GM12878 (cell line): ENCODE data around the gene HAO2. TPM values are rescaled to one million over a fixed set of nuclear protein-coding genes. Genes with fewer than 3 reads are reported as not detected.

Experiments used
- ATAC-seq: fragments of 200-7000 bp; cut with Tn5 transposase; 3 replicates; pipeline ENCODE4 v1.9.1; 2020; ENCODE audit warnings: mild to moderate bottlenecking, moderate library complexity
- BruUV-seq: library from RNA; stranded (reverse); fragments of 400-500 nt; replicated peaks from 2 replicates; lab custom pipeline; 2021; lab: Mats Ljungman, UMichigan
- CTCF ChIA-PET: fragments of 300-600 bp; sonication (Branson Sonifier 250); formaldehyde crosslinking; extraction: SDS; loops from one replicate; lab custom pipeline; 2021; ENCODE audit warnings: inconsistent platforms; lab: Yijun Ruan, JAX
- POLR2A ChIA-PET: fragments of 350-600 bp; formaldehyde crosslinking; extraction: SDS; loops from one replicate; lab custom pipeline; 2021; ENCODE audit warnings: inconsistent platforms; lab: Charles Lee
- RAD21 ChIA-PET: fragments of 300-600 bp; sonication (Branson Sonifier 250); formaldehyde crosslinking; loops from one replicate; lab custom pipeline; 2023; ENCODE audit warnings: antibody characterized with exemption; ENCODE audit not compliant: unreplicated experiment; lab: Charles Lee
- SMC1A ChIA-PET: fragments of 300-600 bp; sonication (Branson Sonifier 250); formaldehyde crosslinking; loops from one replicate; lab custom pipeline; 2023; ENCODE audit not compliant: unreplicated experiment, uncharacterized antibody; lab: Charles Lee
- DNase-seq: peaks from one replicate; pipeline ENCODE4 v3.0.0-alpha.2; 2011; ENCODE audit warnings: low read depth, low spot score
- FAIRE-seq: peaks from 3 replicates; lab custom pipeline; 2011; peaks lifted over from hg19 to GRCh38; lab: Jason Lieb, UNC
- H2AFZ ChIP-seq: 2 replicates; pipeline ENCODE4 v1.6.0; 2011; ENCODE audit warnings: low read depth, low read length, control low read depth; ENCODE audit not compliant: control insufficient read depth
- H3K27ac ChIP-seq: 2 replicates; pipeline ENCODE4 v1.5.1; 2011; ENCODE audit warnings: control low read depth; ENCODE audit not compliant: control insufficient read depth, insufficient read depth
- H3K27me3 ChIP-seq, 2 experiments: replicated peaks in 1 of 2; 2 replicates each; pipeline versions ENCODE4 v1.6.0 to v1.6.1; 2011; ENCODE audit warnings: low read length in 1 of 2; ENCODE audit not compliant: control insufficient read depth in 2 of 2, insufficient read depth in 2 of 2
- H3K36me3 ChIP-seq, 2 experiments: 2 replicates each; pipeline ENCODE4 v1.5.1; 2011; ENCODE audit warnings: low read length in 1 of 2; ENCODE audit not compliant: control insufficient read depth in 2 of 2, insufficient read depth in 2 of 2
- H3K4me1 ChIP-seq: 2 replicates; pipeline ENCODE4 v1.6.1; 2011; ENCODE audit warnings: mild to moderate bottlenecking, low read length, moderate library complexity, mixed read lengths; ENCODE audit not compliant: control insufficient read depth, insufficient read depth
- H3K4me2 ChIP-seq: 2 replicates; pipeline ENCODE4 v1.6.0; 2011; ENCODE audit warnings: control low read depth; ENCODE audit not compliant: control insufficient read depth, insufficient read depth
- H3K4me3 ChIP-seq: fragments of 200-600 bp; sonication (generic); 2 replicates; pipeline ENCODE4 v1.5.1; 2016
- H3K79me2 ChIP-seq: 2 replicates; pipeline ENCODE4 v1.6.0; 2011; ENCODE audit warnings: low read length; ENCODE audit not compliant: control insufficient read depth, insufficient read depth
- H3K9ac ChIP-seq: 2 replicates; pipeline ENCODE4 v1.8.0; 2011; ENCODE audit warnings: low read length, control low read depth, mixed read lengths; ENCODE audit not compliant: control insufficient read depth, insufficient read depth
- H3K9me3 ChIP-seq: replicated peaks from 3 replicates; pipeline ENCODE4 v1.5.1; 2011; ENCODE audit warnings: mild to moderate bottlenecking, low read length; ENCODE audit not compliant: control insufficient read depth, insufficient read depth
- H4K20me1 ChIP-seq: 2 replicates; pipeline ENCODE4 v1.6.0; 2011; ENCODE audit not compliant: control insufficient read depth, insufficient read depth
- CBFB ChIP-seq: IDR thresholded peaks from 2 replicates; pipeline ENCODE4 v1.6.1; 2016; ENCODE audit warnings: antibody characterized with exemption, low read depth
- FOS ChIP-seq: IDR thresholded peaks from 3 replicates; pipeline ENCODE4 v1.6.1; 2011; ENCODE audit warnings: borderline replicate concordance; ENCODE audit not compliant: insufficient read length; ENCODE audit errors: extremely low read depth
- FOXK2 ChIP-seq: fragments of 450-650 bp; IDR thresholded peaks from 2 replicates; pipeline ENCODE4 v1.6.1; 2017; ENCODE audit warnings: mild to moderate bottlenecking, moderate library complexity
- RB1 ChIP-seq: fragments of 450-650 bp; formaldehyde crosslinking; IDR thresholded peaks from 2 replicates; pipeline ENCODE4 v1.6.1; 2017; ENCODE audit warnings: mild to moderate bottlenecking, borderline replicate concordance
- RELA ChIP-seq: fragments of 450-650 bp; IDR thresholded peaks from 2 replicates; pipeline ENCODE4 v1.8.0; 2014; ENCODE audit warnings: borderline replicate concordance; ENCODE audit not compliant: partially characterized antibody
- SIX5 ChIP-seq: IDR thresholded peaks from 2 replicates; pipeline ENCODE4 v1.6.1; 2011; ENCODE audit warnings: mild to moderate bottlenecking, low read depth, low read length, moderate library complexity; ENCODE audit not compliant: severe bottlenecking
- SUZ12 ChIP-seq: fragments of 200-600 bp; sonication (generic); IDR thresholded peaks from one replicate; pipeline ENCODE4 v1.6.1; 2018; ENCODE audit warnings: antibody characterized with exemption, mild to moderate bottlenecking; ENCODE audit not compliant: unreplicated experiment
- WGBS: methylation state at CpG from one replicate; pipeline ENCODE4 v1.1.6; 2016; ENCODE audit warnings: low lambda C conversion rate; ENCODE audit not compliant: insufficient replicate concordance, insufficient coverage; ENCODE audit errors: missing lambda C conversion rate; 5-methylcytosine and 5-hydroxymethylcytosine counted together
- in situ Hi-C: fragments of 300-500 bp; cut with MboI; formaldehyde crosslinking; loops from 9 replicates; pipeline ENCODE4 v1.14.3; 2018; ENCODE audit warnings: mixed read lengths
- intact Hi-C: fragments of 100-400 bp; cut with micrococcal nuclease; formaldehyde crosslinking; loops from one replicate; pipeline ENCODE4 v1.14.2; 2022; ENCODE audit not compliant: unreplicated experiment
- polyA plus RNA-seq, 11 experiments: library from polyadenylated mRNA; depleted of rRNA in 4 of 11; unstranded in 6 of 11; stranded (reverse) in 5 of 11; fragments of >200 nt; fragmentation: Nextera tagmentation in 4 of 11; fragmentation: Illumina TruSeq in 1 of 11; extraction: Ambion mirVana in 4 of 11; extraction: Trizol in 1 of 11; gene quantifications; 1 replicate in 1 of 11; 2 replicates in 10 of 11; pipeline versions ENCODE4 v1.2.1 to v1.2.3, GENCODE V29; 2011 to 2016; ENCODE audit warnings: inconsistent platforms in 2 of 11, missing spikeins in 2 of 11, low read depth in 1 of 11
- total RNA-seq, 4 experiments: library from RNA; depleted of rRNA in 3 of 4; stranded (reverse); fragments of >200 nt in 3 of 4; fragmentation: Illumina TruSeq in 1 of 4; extraction: Trizol in 1 of 4; gene quantifications; 2 replicates each; pipeline versions ENCODE4 v1.2.1 to v1.2.3, GENCODE V29; 2013 to 2021
- TF ChIP-seq, protein P1 (sequence below): fragments of 450-650 bp; IDR thresholded peaks from 2 replicates; pipeline ENCODE4 v1.6.1; 2017; ENCODE audit warnings: low read depth, mild to moderate bottlenecking, moderate library complexity
- TF ChIP-seq, protein P2 (sequence below): fragments of 450-650 bp; formaldehyde crosslinking; IDR thresholded peaks from 2 replicates; pipeline ENCODE4 v1.5.0; 2022; ENCODE audit warnings: mild to moderate bottlenecking, missing genetic modification characterization
- TF ChIP-seq, protein P3 (sequence below): fragments of 450-650 bp; IDR thresholded peaks from 2 replicates; pipeline ENCODE4 v1.6.1; 2016; ENCODE audit warnings: mild to moderate bottlenecking
- TF ChIP-seq, protein P4 (sequence below), 3 experiments: IDR thresholded peaks in 2 of 3; conservative IDR thresholded peaks in 1 of 3; 2 replicates each; pipeline ENCODE4 v1.5.1; 2011; ENCODE audit warnings: low read depth in 3 of 3, low read length in 3 of 3, mild to moderate bottlenecking in 3 of 3, control low read depth in 2 of 3, moderate library complexity in 2 of 3, inconsistent platforms in 1 of 3, mixed read lengths in 1 of 3; ENCODE audit not compliant: control insufficient read depth in 2 of 3, insufficient read depth in 1 of 3; ENCODE audit errors: extremely low read depth in 1 of 3
- TF ChIP-seq, protein P5 (sequence below): IDR thresholded peaks from 2 replicates; pipeline ENCODE4 v1.6.1; 2012; ENCODE audit warnings: low read length, inconsistent platforms

Gene HAO2
- total and polyA plus RNA-seq, 10 of the 15 experiments (the other 5 are each of a cell fraction or from before 2014, with no cell fraction given), result not detected

DNA sequence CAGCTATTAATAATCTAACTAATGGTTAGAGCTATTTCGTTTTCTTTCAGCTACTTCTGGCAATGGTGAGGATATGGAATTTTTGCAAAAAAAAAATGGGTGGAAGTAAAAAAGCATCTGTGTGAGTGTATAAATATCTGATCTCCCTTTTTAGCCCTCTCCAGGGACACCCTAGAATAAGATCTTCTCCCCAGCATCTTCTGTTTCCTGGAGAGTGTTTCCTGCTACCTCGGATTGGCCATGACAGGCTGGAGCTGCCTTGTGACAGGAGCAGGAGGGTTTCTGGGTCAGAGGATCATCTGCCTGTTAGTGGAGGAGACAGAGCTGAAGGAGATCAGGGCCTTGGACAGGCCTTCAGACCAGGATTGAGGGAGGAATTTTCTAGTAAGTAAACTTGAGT is 70.2 kb downstream of the HAO2 start (continued):
- TF ChIP-seq, protein P1, sequence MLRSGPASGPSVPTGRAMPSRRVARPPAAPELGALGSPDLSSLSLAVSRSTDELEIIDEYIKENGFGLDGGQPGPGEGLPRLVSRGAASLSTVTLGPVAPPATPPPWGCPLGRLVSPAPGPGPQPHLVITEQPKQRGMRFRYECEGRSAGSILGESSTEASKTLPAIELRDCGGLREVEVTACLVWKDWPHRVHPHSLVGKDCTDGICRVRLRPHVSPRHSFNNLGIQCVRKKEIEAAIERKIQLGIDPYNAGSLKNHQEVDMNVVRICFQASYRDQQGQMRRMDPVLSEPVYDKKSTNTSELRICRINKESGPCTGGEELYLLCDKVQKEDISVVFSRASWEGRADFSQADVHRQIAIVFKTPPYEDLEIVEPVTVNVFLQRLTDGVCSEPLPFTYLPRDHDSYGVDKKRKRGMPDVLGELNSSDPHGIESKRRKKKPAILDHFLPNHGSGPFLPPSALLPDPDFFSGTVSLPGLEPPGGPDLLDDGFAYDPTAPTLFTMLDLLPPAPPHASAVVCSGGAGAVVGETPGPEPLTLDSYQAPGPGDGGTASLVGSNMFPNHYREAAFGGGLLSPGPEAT, result no peak

DNA sequence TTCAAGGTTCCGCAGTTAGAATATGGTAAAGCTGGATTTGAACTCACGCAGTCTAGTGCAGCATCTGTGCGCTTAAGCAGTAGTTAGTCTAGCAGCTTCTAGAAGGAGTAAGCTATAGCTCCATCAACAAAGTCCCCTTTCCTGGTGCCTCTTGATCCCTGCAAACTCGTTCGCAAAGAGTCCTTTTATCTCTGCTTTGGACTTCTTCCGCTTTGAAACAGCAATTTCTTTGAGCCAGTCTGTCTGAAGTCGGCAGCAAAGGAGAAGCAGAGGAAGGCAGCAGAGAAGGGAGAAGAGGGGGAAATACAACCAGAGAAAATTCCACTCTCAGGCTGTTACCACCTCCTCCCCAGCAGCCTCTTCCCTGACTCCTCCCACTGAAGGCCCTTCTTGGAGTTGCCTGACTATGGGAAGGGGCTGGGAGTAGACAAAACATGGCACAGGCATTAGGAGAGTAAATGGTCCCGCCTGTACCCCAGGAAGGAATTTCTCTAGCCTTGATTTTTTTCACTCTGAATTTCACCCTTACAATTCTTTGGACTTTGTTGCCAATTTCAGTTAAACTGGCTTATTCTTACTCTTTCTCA is 72.2 kb downstream of the HAO2 start:
- H3K4me2 ChIP-seq, result no peak overlapping the region
- in situ Hi-C loops (no loop called here), intact Hi-C loops (no loop called here)
- no peak for FAIRE-seq
- no peak for DNase-seq
- no peak overlapping the region for H3K4me3 ChIP-seq
- no peaks in the 10 kb centered on the region for H3K79me2 ChIP-seq
- BruUV-seq, result no TSS peak
- SMC1A ChIA-PET, result no interaction called here
- no peak overlapping the region for H3K9ac ChIP-seq
- POLR2A ChIA-PET, result no interaction called here
- H3K36me3 ChIP-seq, result no peaks in the 10 kb centered on the region
- no peaks in the 10 kb centered on the region for H3K4me1 ChIP-seq
- H3K27ac ChIP-seq, result no peak overlapping the region
- H4K20me1 ChIP-seq, result no peaks in the 10 kb centered on the region
- no peaks in the 10 kb centered on the region for H3K27me3 ChIP-seq
- H3K9me3 ChIP-seq, result no peaks in the 10 kb centered on the region
- ATAC-seq, result no peak
- RAD21 ChIA-PET, result no interaction called here
- H2AFZ ChIP-seq, result no peak overlapping the region
- CTCF ChIA-PET, result no interaction called here
- 20% methylated on average over 8 of the region's 8 CpGs for WGBS
- TF ChIP-seq SIX5 (no peak), FOXK2 (no peak), RELA (no peak), SUZ12 (no peak), CBFB (no peak), RB1 (no peak), FOS (no peak)
- TF ChIP-seq, protein P2, sequence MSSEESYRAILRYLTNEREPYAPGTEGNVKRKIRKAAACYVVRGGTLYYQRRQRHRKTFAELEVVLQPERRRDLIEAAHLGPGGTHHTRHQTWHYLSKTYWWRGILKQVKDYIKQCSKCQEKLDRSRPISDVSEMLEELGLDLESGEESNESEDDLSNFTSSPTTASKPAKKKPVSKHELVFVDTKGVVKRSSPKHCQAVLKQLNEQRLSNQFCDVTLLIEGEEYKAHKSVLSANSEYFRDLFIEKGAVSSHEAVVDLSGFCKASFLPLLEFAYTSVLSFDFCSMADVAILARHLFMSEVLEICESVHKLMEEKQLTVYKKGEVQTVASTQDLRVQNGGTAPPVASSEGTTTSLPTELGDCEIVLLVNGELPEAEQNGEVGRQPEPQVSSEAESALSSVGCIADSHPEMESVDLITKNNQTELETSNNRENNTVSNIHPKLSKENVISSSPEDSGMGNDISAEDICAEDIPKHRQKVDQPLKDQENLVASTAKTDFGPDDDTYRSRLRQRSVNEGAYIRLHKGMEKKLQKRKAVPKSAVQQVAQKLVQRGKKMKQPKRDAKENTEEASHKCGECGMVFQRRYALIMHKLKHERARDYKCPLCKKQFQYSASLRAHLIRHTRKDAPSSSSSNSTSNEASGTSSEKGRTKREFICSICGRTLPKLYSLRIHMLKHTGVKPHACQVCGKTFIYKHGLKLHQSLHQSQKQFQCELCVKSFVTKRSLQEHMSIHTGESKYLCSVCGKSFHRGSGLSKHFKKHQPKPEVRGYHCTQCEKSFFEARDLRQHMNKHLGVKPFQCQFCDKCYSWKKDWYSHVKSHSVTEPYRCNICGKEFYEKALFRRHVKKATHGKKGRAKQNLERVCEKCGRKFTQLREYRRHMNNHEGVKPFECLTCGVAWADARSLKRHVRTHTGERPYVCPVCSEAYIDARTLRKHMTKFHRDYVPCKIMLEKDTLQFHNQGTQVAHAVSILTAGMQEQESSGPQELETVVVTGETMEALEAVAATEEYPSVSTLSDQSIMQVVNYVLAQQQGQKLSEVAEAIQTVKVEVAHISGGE (CRISPR knock-in tag), result no peak
- TF ChIP-seq, protein P3, sequence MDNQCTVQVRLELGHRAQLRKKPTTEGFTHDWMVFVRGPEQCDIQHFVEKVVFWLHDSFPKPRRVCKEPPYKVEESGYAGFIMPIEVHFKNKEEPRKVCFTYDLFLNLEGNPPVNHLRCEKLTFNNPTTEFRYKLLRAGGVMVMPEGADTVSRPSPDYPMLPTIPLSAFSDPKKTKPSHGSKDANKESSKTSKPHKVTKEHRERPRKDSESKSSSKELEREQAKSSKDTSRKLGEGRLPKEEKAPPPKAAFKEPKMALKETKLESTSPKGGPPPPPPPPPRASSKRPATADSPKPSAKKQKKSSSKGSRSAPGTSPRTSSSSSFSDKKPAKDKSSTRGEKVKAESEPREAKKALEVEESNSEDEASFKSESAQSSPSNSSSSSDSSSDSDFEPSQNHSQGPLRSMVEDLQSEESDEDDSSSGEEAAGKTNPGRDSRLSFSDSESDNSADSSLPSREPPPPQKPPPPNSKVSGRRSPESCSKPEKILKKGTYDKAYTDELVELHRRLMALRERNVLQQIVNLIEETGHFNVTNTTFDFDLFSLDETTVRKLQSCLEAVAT, result no peak
- TF ChIP-seq, protein P4, sequence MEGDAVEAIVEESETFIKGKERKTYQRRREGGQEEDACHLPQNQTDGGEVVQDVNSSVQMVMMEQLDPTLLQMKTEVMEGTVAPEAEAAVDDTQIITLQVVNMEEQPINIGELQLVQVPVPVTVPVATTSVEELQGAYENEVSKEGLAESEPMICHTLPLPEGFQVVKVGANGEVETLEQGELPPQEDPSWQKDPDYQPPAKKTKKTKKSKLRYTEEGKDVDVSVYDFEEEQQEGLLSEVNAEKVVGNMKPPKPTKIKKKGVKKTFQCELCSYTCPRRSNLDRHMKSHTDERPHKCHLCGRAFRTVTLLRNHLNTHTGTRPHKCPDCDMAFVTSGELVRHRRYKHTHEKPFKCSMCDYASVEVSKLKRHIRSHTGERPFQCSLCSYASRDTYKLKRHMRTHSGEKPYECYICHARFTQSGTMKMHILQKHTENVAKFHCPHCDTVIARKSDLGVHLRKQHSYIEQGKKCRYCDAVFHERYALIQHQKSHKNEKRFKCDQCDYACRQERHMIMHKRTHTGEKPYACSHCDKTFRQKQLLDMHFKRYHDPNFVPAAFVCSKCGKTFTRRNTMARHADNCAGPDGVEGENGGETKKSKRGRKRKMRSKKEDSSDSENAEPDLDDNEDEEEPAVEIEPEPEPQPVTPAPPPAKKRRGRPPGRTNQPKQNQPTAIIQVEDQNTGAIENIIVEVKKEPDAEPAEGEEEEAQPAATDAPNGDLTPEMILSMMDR (IDR thresholded peaks at IDR 0.05 in 2 of 3, conservative IDR thresholded peaks at IDR 0.05 in 1 of 3; ENCODE audit: control insufficient read depth in 2 of 3, extremely low read depth in 1 of 3, insufficient read depth in 1 of 3, low read depth in 3 of 3, low read length in 3 of 3), result no peak
- TF ChIP-seq, protein P5, sequence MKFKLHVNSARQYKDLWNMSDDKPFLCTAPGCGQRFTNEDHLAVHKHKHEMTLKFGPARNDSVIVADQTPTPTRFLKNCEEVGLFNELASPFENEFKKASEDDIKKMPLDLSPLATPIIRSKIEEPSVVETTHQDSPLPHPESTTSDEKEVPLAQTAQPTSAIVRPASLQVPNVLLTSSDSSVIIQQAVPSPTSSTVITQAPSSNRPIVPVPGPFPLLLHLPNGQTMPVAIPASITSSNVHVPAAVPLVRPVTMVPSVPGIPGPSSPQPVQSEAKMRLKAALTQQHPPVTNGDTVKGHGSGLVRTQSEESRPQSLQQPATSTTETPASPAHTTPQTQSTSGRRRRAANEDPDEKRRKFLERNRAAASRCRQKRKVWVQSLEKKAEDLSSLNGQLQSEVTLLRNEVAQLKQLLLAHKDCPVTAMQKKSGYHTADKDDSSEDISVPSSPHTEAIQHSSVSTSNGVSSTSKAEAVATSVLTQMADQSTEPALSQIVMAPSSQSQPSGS, result no peak
